Fibroblast of upper back skin (primary cell): Measurements from ENCODE around the gene NEURL2.

Experiments used
- DNase-seq: peaks from one replicate; pipeline ENCODE4 v3.0.0-alpha.2; 2013

Gene NEURL2

GRCh38 chr20:45867136-45867818 is 23.7 kb downstream of the NEURL2 start:
- no peak for DNase-seq

- no peak for DNase-seq
Measured at GRCh38 chr20:45866454-45866853, 24.6 kb downstream of the NEURL2 start.

DNA sequence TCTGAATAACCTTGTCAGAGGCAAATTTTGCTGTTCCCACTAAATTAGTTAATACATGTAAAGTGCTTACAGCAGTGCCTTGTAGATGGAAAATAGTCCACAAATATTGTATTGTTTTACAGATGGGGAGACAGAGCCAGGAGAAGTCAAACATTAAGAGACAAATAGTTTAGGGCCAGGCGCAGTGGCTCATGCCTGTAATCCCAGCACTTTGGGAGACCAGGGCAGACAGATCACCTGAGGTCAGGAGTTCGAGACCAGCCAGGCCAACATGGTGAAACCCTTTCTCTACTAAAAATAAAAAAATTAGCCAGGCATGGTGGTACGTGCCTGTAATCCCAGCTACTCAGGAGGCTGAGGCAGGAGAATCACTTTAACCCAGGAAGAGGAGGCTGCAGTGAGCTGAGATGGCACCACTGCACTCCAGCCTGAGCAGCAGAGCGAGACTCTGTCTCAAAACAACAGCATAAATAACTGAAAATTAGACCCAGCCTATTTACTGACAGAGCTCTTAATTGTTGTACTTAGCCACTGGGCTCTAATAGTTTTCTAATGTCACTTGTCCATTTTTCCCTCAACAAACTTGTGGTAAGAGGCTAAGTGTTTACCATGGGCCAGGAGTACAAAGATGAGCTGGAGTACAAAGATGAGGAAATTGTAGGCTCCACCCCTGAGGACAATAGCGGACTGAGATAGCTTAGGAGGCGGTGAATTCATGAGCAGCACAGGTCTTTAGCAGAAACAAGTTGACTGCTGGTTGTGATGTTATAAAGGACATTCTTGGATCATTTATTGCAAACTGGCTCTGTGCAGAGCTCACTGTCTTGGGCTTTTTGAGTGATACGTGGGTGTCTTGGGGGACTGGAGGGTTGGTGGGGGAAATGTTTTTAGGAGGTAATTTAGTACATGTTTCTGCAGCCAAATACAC is 27.2 kb downstream of the NEURL2 start:
- no peak for DNase-seq

- DNase-seq = no peak
Measured at GRCh38 chr20:45861221-45862075, 29.6 kb downstream of the NEURL2 start.

GRCh38 chr20:45860560-45861220 is 30.3 kb downstream of the NEURL2 start:
- no peak for DNase-seq

- DNase-seq = no peak
Measured at GRCh38 chr20:45859916-45860315, 31.1 kb downstream of the NEURL2 start.

DNA sequence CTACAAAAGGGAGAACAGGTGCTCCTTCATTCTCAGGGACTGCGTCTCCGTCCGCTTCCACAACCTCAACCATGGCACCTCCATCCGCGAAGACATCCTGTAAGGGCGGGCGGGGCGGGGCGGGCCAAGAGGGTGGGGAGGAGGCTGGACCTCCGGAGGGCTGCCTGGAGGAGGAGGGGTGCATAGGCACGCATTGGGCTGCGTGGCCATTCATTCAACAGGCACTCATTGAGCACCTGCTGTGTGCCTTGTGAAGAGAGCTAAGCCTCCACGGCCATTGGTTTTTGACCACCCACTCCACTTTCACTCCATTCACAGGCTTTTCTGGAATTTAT is 33.2 kb downstream of the NEURL2 start:
- DNase-seq = no peak

DNA sequence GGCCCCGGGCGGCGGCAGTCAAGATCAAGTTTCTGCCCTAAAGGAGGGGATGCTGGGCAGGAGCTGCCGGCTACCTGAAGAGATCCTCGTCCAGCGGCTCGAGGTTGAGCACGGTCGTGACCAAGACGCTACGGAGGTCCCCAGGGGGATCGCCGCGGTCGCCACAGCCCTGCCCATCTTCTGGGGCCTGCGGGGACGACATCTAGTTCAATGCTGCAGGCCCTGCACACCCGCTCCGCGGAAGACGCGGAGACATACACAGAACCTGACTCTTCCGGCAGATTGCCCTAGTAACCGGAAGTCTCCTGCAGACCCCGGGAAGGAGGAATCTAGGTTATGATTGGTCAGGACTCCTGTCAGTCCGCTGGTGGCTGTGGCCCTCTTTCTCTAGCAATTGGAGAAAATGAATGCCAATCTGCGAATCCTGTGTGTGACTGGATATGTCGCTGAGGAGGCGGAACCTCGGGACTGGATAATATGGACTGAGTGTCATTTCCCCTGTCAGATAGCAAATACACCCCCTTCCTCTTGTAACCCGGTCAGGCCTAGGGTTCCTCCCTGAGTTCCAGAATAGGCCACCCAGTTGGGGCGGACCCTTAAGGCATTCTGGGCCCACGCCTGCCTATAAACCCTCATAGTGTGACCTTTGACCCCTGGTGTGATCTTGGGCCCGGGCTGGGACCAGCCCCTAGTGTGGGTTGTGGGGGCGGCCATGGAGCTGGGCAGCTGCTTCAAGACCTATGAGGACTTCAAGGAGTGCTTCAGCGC is 33.7 kb downstream of the NEURL2 start, which contains the start of the genes ACOT8 and ZSWIM3:
ACOT8 (minus strand) TSS at position 279 of the 768 bp plus-strand sequence; CDS start at position 202, 77 bp downstream.
ZSWIM3 (plus strand) TSS at position 501 of the 768 bp plus-strand sequence; CDS start at position 713, 212 bp downstream.
- DNase-seq = peak; percentile 100

DNA sequence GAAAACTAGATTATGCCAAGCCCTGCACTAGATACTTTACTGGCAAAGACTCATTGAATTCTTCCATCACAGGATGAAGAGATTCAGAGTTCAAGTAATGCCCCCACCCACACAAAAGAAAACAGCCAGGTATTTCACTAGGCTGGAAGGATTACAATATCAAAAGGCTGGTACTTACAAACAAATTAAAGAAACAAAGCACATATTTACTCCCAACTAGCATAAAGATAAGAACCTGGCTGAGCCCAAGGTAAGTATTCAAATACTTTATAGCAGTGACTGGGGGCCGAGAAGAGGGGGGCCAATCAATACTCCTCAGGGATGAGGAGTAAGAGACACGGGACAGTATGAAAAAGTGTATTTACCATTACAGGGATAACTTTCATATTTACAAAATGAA is 37.5 kb downstream of the NEURL2 start:
- DNase-seq = no peak

DNA sequence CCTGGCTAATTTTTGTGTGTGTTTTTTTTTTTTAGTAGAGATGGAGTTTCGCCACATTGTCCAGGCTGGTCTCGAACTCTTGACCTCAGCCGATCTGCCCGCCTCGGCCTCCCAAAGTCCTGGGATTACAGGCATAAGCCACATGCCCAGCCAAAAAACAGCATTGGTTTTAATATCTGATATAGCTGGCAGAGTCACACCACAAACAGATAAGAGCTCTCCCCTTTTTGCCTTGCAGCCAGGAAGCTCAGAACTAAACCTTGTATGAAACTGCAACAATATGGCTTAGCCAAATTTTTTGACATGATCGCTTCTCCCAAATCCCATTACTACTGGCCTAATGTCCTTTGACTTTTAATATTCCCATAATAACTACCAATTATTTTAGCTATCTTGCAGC is 38.7 kb downstream of the NEURL2 start:
- DNase-seq = no peak

DNA sequence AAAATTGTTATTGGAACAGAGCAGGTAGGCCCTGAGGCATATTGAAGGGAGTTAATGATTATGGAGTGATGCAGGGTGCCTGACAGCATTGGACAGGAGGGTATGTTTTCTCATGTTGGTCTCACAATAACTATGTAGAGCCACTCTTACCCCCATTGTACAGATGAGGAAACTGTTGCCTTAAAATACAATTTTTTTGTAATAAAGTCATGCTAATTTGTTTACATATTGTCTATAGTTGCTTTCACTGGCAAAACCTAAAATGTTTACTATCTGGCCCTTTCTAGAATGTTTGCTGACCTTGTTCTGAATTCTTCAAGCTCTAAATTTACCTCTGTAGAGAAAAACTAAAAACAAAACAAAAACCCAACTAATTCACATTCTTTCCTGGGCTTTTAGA is 39.5 kb downstream of the NEURL2 start:
- DNase-seq = no peak

DNA sequence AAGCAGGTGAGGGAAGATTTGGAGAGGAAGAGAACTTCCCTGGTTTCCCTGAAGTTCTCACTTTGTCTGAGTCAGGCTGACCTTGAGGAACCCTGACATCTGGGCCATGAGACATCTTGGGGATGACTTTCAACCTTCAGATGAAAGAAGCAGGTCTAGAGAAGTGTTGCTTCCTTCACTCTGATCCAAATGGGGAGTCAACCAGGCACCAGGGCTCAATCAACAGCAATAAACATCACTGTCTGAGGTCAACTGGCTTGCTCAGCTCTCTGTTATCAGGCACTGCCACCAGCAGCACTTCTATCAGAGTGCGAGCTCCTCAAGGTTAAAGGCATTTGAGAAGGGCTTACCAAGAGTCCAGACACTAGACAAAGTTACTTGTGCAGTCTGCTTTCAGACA is 40.1 kb downstream of the NEURL2 start:
- no peak for DNase-seq

DNA sequence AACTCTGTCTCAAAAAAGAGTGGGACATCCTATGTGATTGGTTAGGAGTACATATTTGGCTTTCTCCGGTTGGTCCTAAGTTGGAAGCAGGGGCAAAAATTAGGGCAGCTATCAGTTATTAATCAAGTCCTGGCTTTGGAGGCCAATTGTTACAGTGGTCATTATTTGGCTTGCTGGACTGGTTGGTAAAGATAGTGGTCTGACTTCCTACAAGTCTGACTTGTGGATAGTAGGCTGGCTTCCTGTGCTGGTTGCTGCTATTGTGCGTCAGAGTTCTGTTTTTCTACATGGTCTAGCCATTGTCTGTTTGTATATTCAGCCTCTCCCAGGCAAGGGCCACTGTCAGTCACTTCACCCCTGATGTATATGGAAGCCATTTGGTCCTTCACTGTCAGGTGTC is 40.8 kb downstream of the NEURL2 start:
- no peak for DNase-seq

DNA sequence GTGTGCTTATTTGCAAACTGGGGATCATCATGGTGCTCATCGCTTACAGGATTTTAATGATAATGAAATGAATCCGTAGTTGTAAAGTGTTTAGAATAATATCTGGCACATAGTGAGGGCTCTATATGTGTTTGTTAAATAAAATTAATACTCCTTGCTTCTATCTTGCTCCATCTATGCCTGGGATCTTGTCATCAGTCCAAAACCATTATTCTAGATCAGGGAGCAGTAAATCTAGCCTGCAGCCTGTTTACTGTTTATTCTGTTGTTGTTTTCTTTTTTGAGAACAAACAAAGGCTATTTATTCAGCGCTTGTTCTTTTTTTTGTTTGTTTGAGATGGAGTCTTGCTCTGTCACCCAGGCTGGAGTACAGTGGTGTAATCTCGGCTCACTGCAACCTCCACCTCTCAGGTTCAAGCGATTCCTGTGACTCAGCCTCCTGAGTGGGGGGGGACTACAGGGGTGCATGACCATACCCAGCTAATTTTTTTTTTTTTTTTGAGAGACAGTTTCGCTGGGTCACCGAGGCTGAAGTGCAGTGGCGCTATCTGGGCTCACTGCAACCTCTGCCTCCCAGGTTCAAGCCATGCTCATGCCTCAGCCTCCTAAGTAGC is 41.9 kb downstream of the NEURL2 start:
- no peak for DNase-seq

GRCh38 chr20:45848421-45848820 is 42.6 kb downstream of the NEURL2 start:
- DNase-seq = no peak

DNA sequence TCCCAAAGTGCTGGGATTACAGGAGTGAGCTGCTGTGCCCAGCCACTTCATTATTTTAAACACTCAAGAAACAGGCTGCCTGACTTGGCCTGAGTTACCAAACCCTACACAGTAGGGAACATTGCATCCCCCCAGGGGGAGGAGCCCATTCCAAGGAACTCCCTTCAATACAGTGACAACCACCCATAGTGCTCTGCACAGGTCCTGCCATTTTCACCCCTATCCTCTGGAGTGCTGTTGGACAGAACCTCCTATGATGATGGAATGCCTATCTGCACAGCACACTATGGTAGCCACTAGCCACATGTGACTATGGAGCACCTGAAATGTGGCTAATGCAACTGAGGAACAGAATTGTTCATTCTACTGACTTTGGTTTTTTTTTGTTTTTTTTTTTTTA is 45.6 kb downstream of the NEURL2 start:
- DNase-seq = no peak

DNA sequence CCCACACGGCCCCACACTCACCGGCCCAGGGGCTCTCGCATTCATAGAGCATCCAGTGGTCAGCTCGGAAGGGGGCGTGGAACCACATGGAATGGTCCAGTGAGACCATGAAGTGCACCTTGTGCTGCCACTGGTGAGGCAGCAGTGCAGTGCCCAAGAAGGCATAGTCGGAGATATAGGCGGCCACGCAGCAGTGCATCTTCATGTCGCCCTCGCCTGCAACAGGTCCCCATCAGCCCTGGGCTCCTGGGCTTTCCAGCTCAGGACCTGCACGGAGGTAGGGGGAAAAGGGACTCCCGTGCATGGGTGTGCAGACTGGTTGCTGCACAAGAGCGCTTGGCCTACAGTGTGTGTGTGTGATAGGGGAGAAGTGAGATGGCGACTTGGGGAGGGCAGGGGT is 47.5 kb downstream of the NEURL2 start:
- DNase-seq = no peak

GRCh38 chr20:45842169-45842812 is 48.7 kb downstream of the NEURL2 start:
- DNase-seq = no peak

- DNase-seq = no peak
Measured at GRCh38 chr20:45841407-45842129, 49.4 kb downstream of the NEURL2 start.

- no peak for DNase-seq
Measured at GRCh38 chr20:45840700-45841198, 50.3 kb downstream of the NEURL2 start.
